Caco-2 (cell line): Measurements from ENCODE around the gene MSL1. TPM values are rescaled to one million over a fixed set of nuclear protein-coding genes. Genes with fewer than 3 reads are reported as not detected.

ENCODE experiments used
- BruUV-seq: library from RNA; stranded (reverse); fragments of 400-500 nt; replicated peaks from 2 replicates; lab custom pipeline; 2021; lab: Mats Ljungman, UMichigan
- CTCF ChIA-PET: fragments of 300-600 bp; sonication (Branson Sonifier 250); formaldehyde crosslinking; loops from one replicate; lab custom pipeline; 2022; ENCODE audit warnings: antibody characterized with exemption; lab: Charles Lee
- POLR2A ChIA-PET: fragments of 300-600 bp; sonication (Branson Sonifier 250); formaldehyde crosslinking; loops from one replicate; lab custom pipeline; 2022; ENCODE audit warnings: antibody characterized with exemption; lab: Charles Lee
- DNase-seq, 2 experiments: peaks; one replicate each; pipeline versions ENCODE4 v3.0.0 to v3.0.0-alpha.2; 2020 to 2022
- H3K27me3 ChIP-seq: replicated peaks from 2 replicates; pipeline ENCODE4 v1.6.0; 2011; ENCODE audit warnings: low read length; ENCODE audit not compliant: control insufficient read depth, insufficient read depth
- H3K36me3 ChIP-seq: 2 replicates; pipeline ENCODE4 v1.5.1; 2011; ENCODE audit warnings: low read length; ENCODE audit not compliant: control insufficient read depth, insufficient read depth
- H3K4me1 ChIP-seq: fragments of 250-450 bp; sonication (Bioruptor Pico); 2 replicates; pipeline ENCODE4 v1.5.1; 2020; ENCODE audit warnings: mild to moderate bottlenecking
- H3K4me3 ChIP-seq: 2 replicates; pipeline ENCODE4 v1.5.1; 2011; ENCODE audit warnings: low read depth, mild to moderate bottlenecking, control low read depth, low read length
- H3K9me3 ChIP-seq: fragments of 250-450 bp; sonication (Bioruptor Pico); 2 replicates; pipeline ENCODE4 v1.5.1; 2020; ENCODE audit warnings: mild to moderate bottlenecking, moderate library complexity
- H3K27ac Mint-ChIP-seq: one replicate; pipeline ENCODE4 v1.8.0; 2022; ENCODE audit warnings: mixed read lengths; ENCODE audit not compliant: unreplicated experiment
- H3K27me3 Mint-ChIP-seq: one replicate; pipeline ENCODE4 v1.8.0; 2022; ENCODE audit warnings: mixed read lengths; ENCODE audit not compliant: insufficient read depth, unreplicated experiment
- H3K36me3 Mint-ChIP-seq: one replicate; pipeline ENCODE4 v1.8.0; 2022; ENCODE audit warnings: mild to moderate bottlenecking, mixed read lengths; ENCODE audit not compliant: insufficient read depth, unreplicated experiment
- H3K4me1 Mint-ChIP-seq: one replicate; pipeline ENCODE4 v1.8.0; 2022; ENCODE audit warnings: low read depth, mixed read lengths; ENCODE audit not compliant: unreplicated experiment
- H3K4me3 Mint-ChIP-seq: one replicate; pipeline ENCODE4 v1.8.0; 2022; ENCODE audit warnings: mild to moderate bottlenecking, moderate library complexity, mixed read lengths; ENCODE audit not compliant: unreplicated experiment
- H3K9me3 Mint-ChIP-seq: one replicate; pipeline ENCODE4 v1.8.0; 2022; ENCODE audit warnings: mixed read lengths; ENCODE audit not compliant: unreplicated experiment
- CTCF ChIP-seq, 2 experiments: fragments of 200-600 bp in 1 of 2; IDR thresholded peaks; 1 replicate in 1 of 2; 2 replicates in 1 of 2; pipeline versions ENCODE4 v1.5.1 to v1.8.0; 2011 to 2022; ENCODE audit warnings: antibody characterized with exemption in 1 of 2, control low read depth in 1 of 2, inconsistent platforms in 1 of 2, low read depth in 1 of 2, low read length in 1 of 2, mild to moderate bottlenecking in 1 of 2, moderate library complexity in 1 of 2; ENCODE audit not compliant: insufficient read depth in 1 of 2, severe bottlenecking in 1 of 2, unreplicated experiment in 1 of 2
- intact Hi-C: fragments of 100-400 bp; cut with micrococcal nuclease; formaldehyde crosslinking; loops from one replicate; pipeline ENCODE4 v1.10.0; 2022; ENCODE audit not compliant: unreplicated experiment
- total RNA-seq: library from RNA; stranded (reverse); gene quantifications from 2 replicates; pipeline ENCODE4 v1.2.3, GENCODE V29; 2022

MSL1 gene
- total RNA-seq, 1 experiment from 2014 or later, result 82.6 TPM

DNA sequence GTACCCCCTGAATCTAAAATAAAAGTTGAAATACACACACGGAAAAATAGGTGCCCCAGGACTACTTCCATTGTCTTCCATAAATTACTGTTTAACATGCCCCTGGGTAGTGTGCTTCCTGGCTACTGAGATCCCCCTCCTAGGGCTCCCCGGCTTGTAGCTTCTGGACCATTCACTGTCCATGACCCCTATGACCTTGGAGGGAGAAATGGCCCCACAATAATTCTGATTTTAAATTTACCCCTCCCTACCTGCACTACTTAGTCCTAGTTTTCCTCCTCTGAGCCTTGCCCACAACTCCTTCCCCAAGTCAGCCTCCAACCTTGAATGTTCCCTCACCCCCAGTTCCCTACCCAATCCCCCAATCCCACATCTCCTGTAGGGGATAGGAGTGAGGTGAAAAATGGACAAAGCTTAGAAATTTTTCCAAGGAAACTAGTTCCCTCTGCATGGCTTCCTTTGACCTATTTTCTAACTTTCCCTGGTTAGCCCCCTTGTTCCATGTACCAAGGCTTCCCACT lies 9.5 kb upstream of the MSL1 start:
- peaks cover 71% of the 10 kb centered on the region for H3K4me1 ChIP-seq
- no peaks in the 10 kb centered on the region for H3K27me3 ChIP-seq
- DNase-seq, result no peak
- no peaks in the 10 kb centered on the region for H3K9me3 ChIP-seq
- Mint-ChIP-seq H3K27me3 (no peaks in the 10 kb centered on the region), H3K4me1 (peaks cover 70% of the 10 kb centered on the region), H3K4me3 (peak overlapping the region; percentile 83), H3K27ac (peak overlapping the region; percentile 94), H3K9me3 (no peaks in the 10 kb centered on the region), H3K36me3 (peaks cover 29% of the 10 kb centered on the region)
- TF ChIP-seq CTCF (IDR thresholded peaks at IDR 0.05; ENCODE audit: insufficient read depth in 1 of 2, low read depth in 1 of 2, low read length in 1 of 2, severe bottlenecking in 1 of 2, unreplicated experiment in 1 of 2), result no peak
- intact Hi-C loops, result loop anchor here (2.0 kb wide), 1 partner anchor 65 kb away; the partner anchor contains the start of gene RAPGEFL1
- H3K4me3 ChIP-seq, result no peak overlapping the region
- CTCF ChIA-PET, result interaction anchor here (0.6 to 5.9 kb wide), 29 partner anchors 9 to 243 kb away, joined by 3 to 136 read pairs (median 10); partner anchors contain the start of genes CASC3, CSF3, MED24 and MSL1
- POLR2A ChIA-PET, result interaction anchor here (0.5 to 5.2 kb wide), 7 partner anchors 11 to 58 kb away, joined by 3 to 166 read pairs (median 6); partner anchors contain the start of genes CASC3, MSL1 and NR1D1
- no TSS peak for BruUV-seq
- no peaks in the 10 kb centered on the region for H3K36me3 ChIP-seq

DNA sequence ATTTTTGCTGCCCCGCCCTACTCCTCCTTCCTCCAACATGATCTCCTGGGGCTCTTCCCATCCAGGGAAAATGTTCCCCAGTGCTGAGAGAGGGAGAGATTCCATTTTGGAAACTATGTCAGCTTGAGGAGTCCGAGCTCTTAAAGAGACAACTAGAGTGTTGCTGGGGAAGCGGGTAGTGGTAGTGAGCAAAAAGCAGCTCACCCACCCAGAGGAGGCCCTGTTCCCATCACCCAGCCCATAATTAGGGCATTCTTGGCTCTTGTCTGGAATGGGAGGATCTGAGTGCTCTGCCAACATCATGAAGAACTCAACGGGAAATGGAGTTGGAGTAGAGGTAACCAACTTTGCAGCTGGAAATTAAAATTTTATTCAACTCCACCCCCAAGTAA lies 9.1 kb upstream of the MSL1 start:
- no peaks in the 10 kb centered on the region for H3K27me3 ChIP-seq
- Mint-ChIP-seq H3K36me3 (peaks cover 29% of the 10 kb centered on the region), H3K4me3 (peak overlapping the region; percentile 83), H3K9me3 (no peaks in the 10 kb centered on the region), H3K27me3 (no peaks in the 10 kb centered on the region), H3K4me1 (peaks cover 66% of the 10 kb centered on the region), H3K27ac (peak overlapping the region; percentile 94)
- H3K36me3 ChIP-seq, result no peaks in the 10 kb centered on the region
- intact Hi-C loops, result loop anchor here (1.0 to 2.0 kb wide), 5 partner anchors 9 to 178 kb away; partner anchors contain the start of genes CASC3, MSL1 and RAPGEFL1
- TF ChIP-seq CTCF (IDR thresholded peaks at IDR 0.05; ENCODE audit: insufficient read depth in 1 of 2, low read depth in 1 of 2, low read length in 1 of 2, severe bottlenecking in 1 of 2, unreplicated experiment in 1 of 2), result no peak
- peaks cover 70% of the 10 kb centered on the region for H3K4me1 ChIP-seq
- no peak for DNase-seq
- H3K4me3 ChIP-seq, result no peak overlapping the region
- no TSS peak for BruUV-seq
- CTCF ChIA-PET, result interaction anchor here (0.6 to 5.9 kb wide), 31 partner anchors 8 to 363 kb away, joined by 3 to 136 read pairs (median 7); partner anchors contain the start of genes CASC3, MED24, MSL1 and NR1D1
- H3K9me3 ChIP-seq, result no peaks in the 10 kb centered on the region
- POLR2A ChIA-PET, result interaction anchor here (0.5 to 5.2 kb wide), 14 partner anchors 11 to 204 kb away, joined by 3 to 166 read pairs (median 4); partner anchors contain the start of genes CASC3, CDC6, MED24 and MSL1

DNA sequence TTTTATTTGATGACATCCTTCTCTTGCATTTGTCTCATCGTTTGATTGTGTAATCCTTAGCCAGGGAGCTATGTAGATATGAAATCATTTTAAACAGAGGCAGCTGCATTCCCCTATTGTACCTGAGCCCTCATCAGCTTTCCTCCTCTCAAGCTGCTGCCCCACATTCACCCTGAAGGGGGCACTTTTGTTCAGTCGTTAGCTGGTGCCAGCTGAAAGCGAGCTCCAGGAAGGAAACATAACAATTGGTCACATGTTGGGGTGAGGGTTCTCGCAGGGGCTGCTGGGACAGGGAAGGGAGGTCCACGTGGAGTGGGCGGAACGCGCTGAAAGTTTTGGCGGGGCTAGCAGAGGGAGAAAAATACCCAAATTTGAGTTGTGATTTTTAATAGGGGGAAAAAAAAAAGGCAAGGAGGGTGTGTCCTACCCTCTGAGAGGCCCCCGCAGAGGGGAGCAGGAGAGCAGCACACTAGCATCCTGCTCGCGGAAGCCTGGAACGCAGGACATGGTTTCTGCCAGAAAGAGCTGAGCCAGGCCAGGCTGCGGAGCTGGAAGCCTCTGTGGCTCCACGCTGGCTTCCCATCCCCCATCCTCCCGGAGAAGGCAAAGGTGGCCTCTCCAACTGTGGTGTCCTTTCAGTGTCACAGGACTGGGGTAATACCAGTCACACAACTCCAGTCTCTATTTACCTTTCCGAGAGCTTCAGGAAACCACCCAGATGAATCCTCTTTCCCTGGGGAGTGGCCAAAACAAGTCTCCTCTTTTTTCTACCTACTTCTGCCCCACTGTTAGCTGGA lies 8.5 kb upstream of the MSL1 start:
- no peaks in the 10 kb centered on the region for H3K9me3 Mint-ChIP-seq
- H3K27ac Mint-ChIP-seq, result peak overlapping the region; percentile 94
- peaks cover 69% of the 10 kb centered on the region for H3K4me1 Mint-ChIP-seq
- H3K27me3 Mint-ChIP-seq, result no peaks in the 10 kb centered on the region
- CTCF ChIA-PET, result interaction anchor here (0.6 to 5.9 kb wide), 36 partner anchors 8 to 420 kb away, joined by 3 to 136 read pairs (median 6); partner anchors contain the start of genes CASC3, CSF3, MED24 and MSL1
- Histone ChIP-seq H3K4me1 (peaks cover 70% of the 10 kb centered on the region), H3K4me3 (peak overlapping the region; percentile 42), H3K9me3 (no peaks in the 10 kb centered on the region), H3K36me3 (no peaks in the 10 kb centered on the region; the same call in 1 of the 2 replicates), H3K27me3 (no peaks in the 10 kb centered on the region)
- H3K4me3 Mint-ChIP-seq, result peak overlapping the region; percentile 83
- intact Hi-C loops, result loop anchor here (1.0 to 2.0 kb wide), 5 partner anchors 8 to 177 kb away; partner anchors contain the start of genes CASC3, MSL1 and RAPGEFL1
- BruUV-seq, result TSS peak; percentile 92
- peaks cover 35% of the 10 kb centered on the region for H3K36me3 Mint-ChIP-seq
- peak; percentile 80 to 90 for TF ChIP-seq CTCF (IDR thresholded peaks at IDR 0.05; ENCODE audit: insufficient read depth in 1 of 2, low read depth in 1 of 2, low read length in 1 of 2, severe bottlenecking in 1 of 2, unreplicated experiment in 1 of 2)
- POLR2A ChIA-PET, result interaction anchor here (0.5 to 5.2 kb wide), 17 partner anchors 10 to 662 kb away, joined by 3 to 166 read pairs (median 4); partner anchors contain the start of genes CASC3, CDC6, MED1 and MED24
- peak; percentile 96 to 97 for DNase-seq
